A673 (cell line): ENCODE results near the gene C4B. TPM values are rescaled to one million over a fixed set of nuclear protein-coding genes. Genes with fewer than 3 reads are reported as not detected.

Experiments
- BruUV-seq: library from RNA; stranded (reverse); fragments of 400-500 nt; replicated peaks from 2 replicates; lab custom pipeline; 2021; lab: Mats Ljungman, UMichigan
- CTCF ChIA-PET: fragments of 300-600 bp; sonication (Branson Sonifier 250); formaldehyde crosslinking; loops from one replicate; lab custom pipeline; 2022; ENCODE audit warnings: antibody characterized with exemption; lab: Charles Lee
- POLR2A ChIA-PET: fragments of 300-600 bp; sonication (Branson Sonifier 250); formaldehyde crosslinking; loops from one replicate; lab custom pipeline; 2022; ENCODE audit warnings: antibody characterized with exemption; ENCODE audit not compliant: low non-redundant PET; lab: Charles Lee
- DNase-seq: peaks from one replicate; pipeline ENCODE4 v3.0.0-alpha.2; 2015; ENCODE audit warnings: low spot score
- H3K27ac ChIP-seq: fragments of 200-600 bp; sonication (generic); 2 replicates; pipeline ENCODE4 v1.5.1; 2016; ENCODE audit warnings: mixed run types, low read depth, mild to moderate bottlenecking, mixed read lengths, antibody characterized with exemption, low read length; ENCODE audit not compliant: poor library complexity, severe bottlenecking
- H3K27me3 ChIP-seq: fragments of 200-600 bp; sonication (generic); replicated peaks from 2 replicates; pipeline ENCODE4 v1.6.1; 2017; ENCODE audit warnings: mixed run types, low read depth, mild to moderate bottlenecking, mixed read lengths, antibody characterized with exemption, low read length; ENCODE audit not compliant: insufficient read depth, poor library complexity
- H3K36me3 ChIP-seq: fragments of 200-600 bp; sonication (generic); 2 replicates; pipeline ENCODE4 v1.6.1; 2016; ENCODE audit warnings: mixed run types, mild to moderate bottlenecking, mixed read lengths, antibody characterized with exemption, low read length; ENCODE audit not compliant: insufficient read depth, poor library complexity, severe bottlenecking
- H3K4me1 ChIP-seq: fragments of 200-600 bp; sonication (generic); 2 replicates; pipeline ENCODE4 v1.6.1; 2017; ENCODE audit warnings: mixed run types, mild to moderate bottlenecking, mixed read lengths, antibody characterized with exemption, low read length; ENCODE audit not compliant: insufficient read depth, poor library complexity, severe bottlenecking
- H3K4me3 ChIP-seq: fragments of 200-600 bp; sonication (generic); 2 replicates; pipeline ENCODE4 v1.5.1; 2016; ENCODE audit warnings: low read depth, mixed run types, mild to moderate bottlenecking, mixed read lengths, low read length; ENCODE audit not compliant: poor library complexity, severe bottlenecking
- H3K9me3 ChIP-seq: fragments of 200-600 bp; sonication (generic); 2 replicates; pipeline ENCODE4 v1.6.1; 2016; ENCODE audit warnings: mixed run types, low read depth, mild to moderate bottlenecking, mixed read lengths, antibody characterized with exemption, low read length; ENCODE audit not compliant: poor library complexity, severe bottlenecking
- CTCF ChIP-seq: fragments of 300-800, 200-600 bp; sonication (generic); conservative IDR thresholded peaks from 2 replicates; pipeline ENCODE4 v1.5.1; 2017; ENCODE audit warnings: low read depth, mild to moderate bottlenecking, antibody characterized with exemption, low read length, moderate library complexity, mixed read lengths
- EZH2 ChIP-seq: fragments of 200-600 bp; sonication (generic); IDR thresholded peaks from 2 replicates; pipeline ENCODE4 v1.6.1; 2017; ENCODE audit warnings: borderline replicate concordance, low read depth, mild to moderate bottlenecking, mixed read lengths, antibody characterized with exemption, low read length; ENCODE audit not compliant: poor library complexity, severe bottlenecking
- intact Hi-C: fragments of 100-400 bp; cut with micrococcal nuclease; formaldehyde crosslinking; loops from one replicate; pipeline ENCODE4 v1.10.0; 2022; ENCODE audit not compliant: unreplicated experiment
- total RNA-seq: library from RNA; stranded (reverse); gene quantifications from 2 replicates; pipeline ENCODE4 v1.2.3, GENCODE V29; 2021

The C4B gene
- total RNA-seq, 1 experiment from 2014 or later = 2.2 TPM

- Histone ChIP-seq H3K9me3 (no peaks in the 10 kb centered on the region), H3K27ac (no peak overlapping the region), H3K4me3 (no peak overlapping the region), H3K27me3 (no peaks in the 10 kb centered on the region), H3K4me1 (no peaks in the 10 kb centered on the region), H3K36me3 (no peaks in the 10 kb centered on the region)
- no peak for TF ChIP-seq CTCF
- no peak for TF ChIP-seq EZH2
- CTCF ChIA-PET = no interaction called here
- POLR2A ChIA-PET = no interaction called here
- no peak for DNase-seq
- intact Hi-C loops = no loop called here
- no TSS peak for BruUV-seq
These were observed 54.3 kb downstream of the C4B start for GRCh38 chr6:32068867-32069266.

GRCh38 chr6:32069460-32069859 is 54.9 kb downstream of the C4B start:
- POLR2A ChIA-PET = no interaction called here
- BruUV-seq = no TSS peak
- no peak for TF ChIP-seq CTCF
- TF ChIP-seq EZH2 = no peak

GRCh38 chr6:32069878-32070515 is 55.4 kb downstream of the C4B start:
- ChIA-PET CTCF (no interaction called here), POLR2A (interaction anchor here (0.6 kb wide), 1 partner anchor 227 kb away, joined by 12 read pairs; no protein-coding TSS in a partner anchor)
- TF ChIP-seq EZH2 (no peak), CTCF (no peak)
- no TSS peak for BruUV-seq
- no peaks in the 10 kb centered on the region for H3K27me3 ChIP-seq
- no peak for DNase-seq
- H3K4me1 ChIP-seq = no peaks in the 10 kb centered on the region
- H3K36me3 ChIP-seq = no peaks in the 10 kb centered on the region
- H3K27ac ChIP-seq = no peak overlapping the region
- H3K9me3 ChIP-seq = no peaks in the 10 kb centered on the region
- intact Hi-C loops = no loop called here
- no peak overlapping the region for H3K4me3 ChIP-seq

More at GRCh38 chr6:32069460-32069859, 54.9 kb downstream of the C4B start:
- Histone ChIP-seq H3K4me3 (no peak overlapping the region), H3K27me3 (no peaks in the 10 kb centered on the region), H3K27ac (no peak overlapping the region), H3K9me3 (no peaks in the 10 kb centered on the region), H3K4me1 (no peaks in the 10 kb centered on the region), H3K36me3 (no peaks in the 10 kb centered on the region)
- CTCF ChIA-PET = no interaction called here
- no peak for DNase-seq
- intact Hi-C loops = no loop called here
